Thyroid gland (tissue), 4 donors: ENCODE measurements around the gene MLLT6. TPM values are rescaled to one million over a fixed set of nuclear protein-coding genes. Genes with fewer than 3 reads are reported as not detected.

Source experiments
- DNase-seq, 2 donors: peaks; one replicate each; pipeline ENCODE4 v3.0.0-alpha.2; 2019
- H3K27ac ChIP-seq, 3 donors: fragments of 200-600 bp; sonication (generic); 1 replicate in 2 of 3; 2 replicates in 1 of 3; pipeline ENCODE4 v1.5.1; 2016 to 2019; ENCODE audit warnings: mild to moderate bottlenecking in 1 of 3, moderate library complexity in 1 of 3
- H3K27me3 ChIP-seq: fragments of 200-600 bp; sonication (generic); one replicate; pipeline ENCODE4 v1.5.1; 2019
- H3K36me3 ChIP-seq, 2 donors: fragments of 200-600 bp; sonication (generic); one replicate each; pipeline ENCODE4 v1.5.1; 2016 to 2019
- H3K4me1 ChIP-seq, 2 donors: fragments of 200-600 bp; sonication (generic); one replicate each; pipeline ENCODE4 v1.5.1; 2017 to 2019
- H3K4me3 ChIP-seq, 3 donors: fragments of 200-600 bp; sonication (generic); replicated peaks in 1 of 3; 1 replicate in 2 of 3; 2 replicates in 1 of 3; pipeline ENCODE4 v1.5.1; 2016; ENCODE audit warnings: mild to moderate bottlenecking in 1 of 3
- H3K9me3 ChIP-seq: fragments of 200-600 bp; sonication (generic); one replicate; pipeline ENCODE4 v1.5.1; 2017
- CTCF ChIP-seq, 6 experiments: fragments of 200-600 bp in 3 of 6; fragments of 450-650 bp in 3 of 6; sonication (generic) in 3 of 6; IDR thresholded peaks; one replicate each; pipeline ENCODE4 v1.5.1; 2016 to 2019; ENCODE audit warnings: antibody characterized with exemption in 6 of 6, mild to moderate bottlenecking in 2 of 6, inconsistent platforms in 1 of 6, moderate library complexity in 1 of 6
- POLR2A ChIP-seq, 2 donors: fragments of 450-650 bp; IDR thresholded peaks; one replicate each; pipeline ENCODE4 v1.6.1; 2017; ENCODE audit warnings: antibody characterized with exemption in 2 of 2, mild to moderate bottlenecking in 2 of 2, moderate library complexity in 1 of 2
- WGBS, 2 donors: methylation state at CpG; one replicate each; pipeline ENCODE4 v1.1.5; 2017; 5-methylcytosine and 5-hydroxymethylcytosine counted together
- intact Hi-C: fragments of 100-400 bp; cut with DNase I; formaldehyde crosslinking; loops from one replicate; pipeline ENCODE4 v1.15.1; 2023
- total RNA-seq, 4 donors: library from RNA; depleted of rRNA; stranded (reverse); fragments of >200 nt; gene quantifications; one replicate each; pipeline ENCODE4 v1.2.3, GENCODE V29; 2016

The MLLT6 gene
- total RNA-seq, 4 donors from 2014 or later: 111 to 192 (median 115) TPM

GRCh38 chr17:38727736-38728135 is 22.7 kb downstream of the MLLT6 start:
- no peak for DNase-seq
- Histone ChIP-seq H3K36me3 (peaks cover 9 to 13% of the 10 kb centered on the region in 2 donors), H3K9me3 (no peaks in the 10 kb centered on the region), H3K27ac (no peak overlapping the region), H3K27me3 (no peaks in the 10 kb centered on the region), H3K4me1 (peaks cover 24 to 26% of the 10 kb centered on the region in 2 donors), H3K4me3 (no peak overlapping the region)
- TF ChIP-seq CTCF (IDR thresholded peaks at IDR 0.05): no peak
- TF ChIP-seq POLR2A (IDR thresholded peaks at IDR 0.05): no peak
- 89 to 91% methylated on average over 5 of the region's 5 CpGs for WGBS, 2 donors
- intact Hi-C loops: no loop called here

GRCh38 chr17:38728290-38728831 is 23.3 kb downstream of the MLLT6 start:
- Histone ChIP-seq H3K4me1 (peaks cover 30 to 33% of the 10 kb centered on the region in 2 donors), H3K9me3 (no peaks in the 10 kb centered on the region), H3K36me3 (peaks cover 10 to 13% of the 10 kb centered on the region in 2 donors), H3K27ac (no peak overlapping the region), H3K4me3 (no peak overlapping the region), H3K27me3 (no peaks in the 10 kb centered on the region)
- peak in 1 of 2 donors; percentile 23 for DNase-seq
- WGBS, 2 donors: 82 to 84% methylated on average over 6 to 7 of the region's 8 CpGs
- intact Hi-C loops: no loop called here
- TF ChIP-seq CTCF (IDR thresholded peaks at IDR 0.05) (no peak), POLR2A (IDR thresholded peaks at IDR 0.05) (no peak)

- Histone ChIP-seq H3K4me1 (peaks cover 30 to 34% of the 10 kb centered on the region in 2 donors), H3K27ac (peak overlapping the region; percentile 86 to 92 (median 89)), H3K27me3 (no peaks in the 10 kb centered on the region), H3K36me3 (peaks cover 11 to 12% of the 10 kb centered on the region in 2 donors), H3K9me3 (no peaks in the 10 kb centered on the region), H3K4me3 (peak overlapping the region in 2 of 3 donors; percentile 41)
- intact Hi-C loops: no loop called here
- 29 to 35% methylated on average over 14 of the region's 14 CpGs for WGBS, 2 donors
- no peak for TF ChIP-seq POLR2A (IDR thresholded peaks at IDR 0.05)
- no peak for TF ChIP-seq CTCF (IDR thresholded peaks at IDR 0.05)
- no peak for DNase-seq
These were observed 24.4 kb downstream of the MLLT6 start for GRCh38 chr17:38729368-38729885.

GRCh38 chr17:38729886-38730525 is 24.9 kb downstream of the MLLT6 start, which contains the start of gene CISD3:
Gene CISD3 (plus strand): TSS chr17:38730341. CDS start chr17:38730359, 18 bp downstream.
- TF ChIP-seq CTCF (IDR thresholded peaks at IDR 0.05) (peak in 5 of 6 experiments; percentile 30 to 96 (median 94)), POLR2A (IDR thresholded peaks at IDR 0.05) (peak in 1 of 2 donors; percentile 48)
- WGBS, 2 donors: 0 to 1% methylated on average over 17 to 41 of the region's 92 CpGs
- intact Hi-C loops: loop anchor here (10.0 kb wide), 1 partner anchor 125 kb away; the partner anchor contains the start of gene SRCIN1
- H3K27me3 ChIP-seq: no peaks in the 10 kb centered on the region
- no peaks in the 10 kb centered on the region for H3K9me3 ChIP-seq
- peak within 1 kb of the TSS; percentile 89 to 92 (median 92) for H3K27ac ChIP-seq
- peaks cover 30 to 36% of the 10 kb centered on the region in 2 donors for H3K4me1 ChIP-seq
- DNase-seq: peak; percentile 89 to 90
- peak within 1 kb of the TSS; percentile 41 to 76 (median 42) for H3K4me3 ChIP-seq
- H3K36me3 ChIP-seq: peaks cover 6 to 7% of the 10 kb centered on the region in 2 donors
